ENCODE results near the gene SAMHD1.

- TF ChIP-seq CTCF (IDR thresholded peaks at IDR 0.05) (no peak), ZFX (IDR thresholded peaks at IDR 0.05; ENCODE audit: borderline replicate concordance) (no peak)
Observed at GRCh38 chr20:36984257-36984638, 32.7 kb upstream of the SAMHD1 start.
